ENCODE data around the gene SH2D4B.

The SH2D4B gene

DNA sequence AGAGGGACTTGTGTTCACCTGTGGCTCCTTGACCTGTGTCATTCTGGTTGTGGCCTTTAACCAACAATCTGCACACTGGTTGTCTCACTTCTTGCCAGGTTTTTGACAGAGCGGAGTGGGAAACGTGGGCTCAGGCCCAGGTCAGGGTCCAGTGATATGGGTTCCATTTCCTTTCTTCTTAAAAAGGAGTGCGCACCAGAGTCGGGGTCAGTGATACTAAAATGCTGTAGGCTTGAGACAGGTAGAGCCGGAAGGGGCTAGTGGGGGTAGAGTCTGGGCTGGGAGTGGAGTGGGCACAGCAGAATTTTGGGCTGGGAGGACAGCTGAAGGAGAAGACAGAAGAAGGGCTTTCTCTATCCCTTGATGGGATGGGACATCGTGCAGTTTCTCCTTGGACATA, 61.2 kb downstream of the SH2D4B start:
- TF ChIP-seq, protein P1, sequence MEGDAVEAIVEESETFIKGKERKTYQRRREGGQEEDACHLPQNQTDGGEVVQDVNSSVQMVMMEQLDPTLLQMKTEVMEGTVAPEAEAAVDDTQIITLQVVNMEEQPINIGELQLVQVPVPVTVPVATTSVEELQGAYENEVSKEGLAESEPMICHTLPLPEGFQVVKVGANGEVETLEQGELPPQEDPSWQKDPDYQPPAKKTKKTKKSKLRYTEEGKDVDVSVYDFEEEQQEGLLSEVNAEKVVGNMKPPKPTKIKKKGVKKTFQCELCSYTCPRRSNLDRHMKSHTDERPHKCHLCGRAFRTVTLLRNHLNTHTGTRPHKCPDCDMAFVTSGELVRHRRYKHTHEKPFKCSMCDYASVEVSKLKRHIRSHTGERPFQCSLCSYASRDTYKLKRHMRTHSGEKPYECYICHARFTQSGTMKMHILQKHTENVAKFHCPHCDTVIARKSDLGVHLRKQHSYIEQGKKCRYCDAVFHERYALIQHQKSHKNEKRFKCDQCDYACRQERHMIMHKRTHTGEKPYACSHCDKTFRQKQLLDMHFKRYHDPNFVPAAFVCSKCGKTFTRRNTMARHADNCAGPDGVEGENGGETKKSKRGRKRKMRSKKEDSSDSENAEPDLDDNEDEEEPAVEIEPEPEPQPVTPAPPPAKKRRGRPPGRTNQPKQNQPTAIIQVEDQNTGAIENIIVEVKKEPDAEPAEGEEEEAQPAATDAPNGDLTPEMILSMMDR (IDR thresholded peaks at IDR 0.05; ENCODE audit: low read length) = no peak
- TF ChIP-seq EZH2 (IDR thresholded peaks at IDR 0.05; ENCODE audit: borderline replicate concordance, low read length) = no peak
- peaks cover 6% of the 10 kb centered on the region for H3K4me1 ChIP-seq (ENCODE audit: insufficient read depth, low read length, severe bottlenecking)
- H4K20me1 ChIP-seq (ENCODE audit: insufficient read depth, low read length) = no peaks in the 10 kb centered on the region
- no peak overlapping the region for H3K27ac ChIP-seq (ENCODE audit: low read depth, low read length, poor library complexity, severe bottlenecking)
- H2AFZ ChIP-seq (ENCODE audit: low read length) = no peak overlapping the region
- no peak overlapping the region for H3K4me3 ChIP-seq (ENCODE audit: low read depth, low read length, poor library complexity, severe bottlenecking)
- H3K79me2 ChIP-seq (ENCODE audit: insufficient read depth, low read length) = no peaks in the 10 kb centered on the region
- no peaks in the 10 kb centered on the region for H3K9me3 ChIP-seq (ENCODE audit: low read length)
- no peaks in the 10 kb centered on the region for H3F3A ChIP-seq (ENCODE audit: insufficient read depth, low read length)
- H3K4me2 ChIP-seq (ENCODE audit: low read length) = no peak overlapping the region
- no peaks in the 10 kb centered on the region for H3K36me3 ChIP-seq (ENCODE audit: insufficient read depth, low read length)
- H3K9me2 ChIP-seq (ENCODE audit: low read depth, low read length) = no peaks in the 10 kb centered on the region
- no peak overlapping the region for H3K9ac ChIP-seq (ENCODE audit: low read length)
- no peaks in the 10 kb centered on the region for H3K27me3 ChIP-seq (ENCODE audit: insufficient read depth, low read length)

DNA sequence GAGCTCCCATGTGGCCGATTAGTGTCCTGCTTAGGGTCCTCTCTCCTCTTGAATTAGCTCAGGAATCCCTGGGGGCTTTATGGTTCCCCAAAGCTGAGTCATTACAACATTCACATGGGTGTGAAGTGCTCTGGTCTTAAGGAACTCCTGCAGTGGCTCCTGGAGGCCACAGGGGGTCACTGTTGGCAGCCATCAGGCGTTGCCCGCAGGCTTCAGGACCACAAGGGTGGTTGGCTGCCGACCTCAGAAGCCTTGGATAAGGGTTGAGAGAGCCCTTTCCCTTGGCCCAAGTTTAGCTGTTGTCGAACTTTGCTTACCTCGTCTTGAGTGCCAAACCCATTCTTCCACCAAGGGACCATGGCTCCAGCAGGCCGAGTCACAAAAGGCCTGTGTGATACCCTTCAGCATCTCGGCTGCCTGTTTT, 61.7 kb downstream of the SH2D4B start:
- Histone ChIP-seq H3K9ac (ENCODE audit: low read length) (no peak overlapping the region), H3K36me3 (ENCODE audit: insufficient read depth, low read length) (no peaks in the 10 kb centered on the region), H3K27ac (ENCODE audit: low read depth, low read length, poor library complexity, severe bottlenecking) (no peak overlapping the region), H4K20me1 (ENCODE audit: insufficient read depth, low read length) (no peaks in the 10 kb centered on the region), H3K27me3 (ENCODE audit: insufficient read depth, low read length) (no peaks in the 10 kb centered on the region), H2AFZ (ENCODE audit: low read length) (no peak overlapping the region), H3K4me3 (ENCODE audit: low read depth, low read length, poor library complexity, severe bottlenecking) (no peak overlapping the region), H3K79me2 (ENCODE audit: insufficient read depth, low read length) (no peaks in the 10 kb centered on the region), H3F3A (ENCODE audit: insufficient read depth, low read length) (no peaks in the 10 kb centered on the region), H3K4me2 (ENCODE audit: low read length) (no peak overlapping the region), H3K9me2 (ENCODE audit: low read depth, low read length) (no peaks in the 10 kb centered on the region), H3K9me3 (ENCODE audit: low read length) (no peaks in the 10 kb centered on the region), H3K4me1 (ENCODE audit: insufficient read depth, low read length, severe bottlenecking) (peaks cover 6% of the 10 kb centered on the region)
- no peak for TF ChIP-seq EZH2 (IDR thresholded peaks at IDR 0.05; ENCODE audit: borderline replicate concordance, low read length)
- TF ChIP-seq, protein P1 (IDR thresholded peaks at IDR 0.05; ENCODE audit: low read length) = peak; percentile 90

DNA sequence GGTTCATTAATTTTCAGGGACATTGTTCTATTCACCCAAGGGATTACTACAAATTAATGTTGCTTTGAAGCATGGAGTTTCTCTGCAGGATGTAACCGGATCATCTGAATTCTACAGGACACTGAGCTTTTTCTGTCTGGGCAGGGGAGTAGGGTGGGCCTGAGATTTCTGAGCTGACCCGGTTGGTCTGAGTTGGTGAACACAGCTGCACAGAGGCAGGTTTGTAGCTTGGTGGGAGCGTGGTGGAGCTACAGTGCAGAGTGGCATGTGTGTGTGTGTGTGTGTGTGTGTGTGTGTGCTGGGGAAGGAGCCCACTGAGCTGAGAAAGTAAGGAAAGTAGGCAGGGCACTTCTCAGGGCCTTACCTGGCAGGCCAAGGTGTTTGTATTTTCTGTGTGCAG, 62.6 kb downstream of the SH2D4B start:
- TF ChIP-seq, protein P1 (IDR thresholded peaks at IDR 0.05; ENCODE audit: low read length) = no peak
- no peak for TF ChIP-seq EZH2 (IDR thresholded peaks at IDR 0.05; ENCODE audit: borderline replicate concordance, low read length)
- no peaks in the 10 kb centered on the region for H3K79me2 ChIP-seq (ENCODE audit: insufficient read depth, low read length)
- H3K9me3 ChIP-seq (ENCODE audit: low read length) = no peaks in the 10 kb centered on the region
- H2AFZ ChIP-seq (ENCODE audit: low read length) = no peak overlapping the region
- no peaks in the 10 kb centered on the region for H4K20me1 ChIP-seq (ENCODE audit: insufficient read depth, low read length)
- no peak overlapping the region for H3K4me2 ChIP-seq (ENCODE audit: low read length)
- H3K9ac ChIP-seq (ENCODE audit: low read length) = no peak overlapping the region
- H3K27me3 ChIP-seq (ENCODE audit: insufficient read depth, low read length) = no peaks in the 10 kb centered on the region
- peaks cover 6% of the 10 kb centered on the region for H3K4me1 ChIP-seq (ENCODE audit: insufficient read depth, low read length, severe bottlenecking)
- no peaks in the 10 kb centered on the region for H3K9me2 ChIP-seq (ENCODE audit: low read depth, low read length)
- no peak overlapping the region for H3K4me3 ChIP-seq (ENCODE audit: low read depth, low read length, poor library complexity, severe bottlenecking)
- no peaks in the 10 kb centered on the region for H3K36me3 ChIP-seq (ENCODE audit: insufficient read depth, low read length)
- H3K27ac ChIP-seq (ENCODE audit: low read depth, low read length, poor library complexity, severe bottlenecking) = no peak overlapping the region
- no peaks in the 10 kb centered on the region for H3F3A ChIP-seq (ENCODE audit: insufficient read depth, low read length)

Data from OCI-LY1 (cell line).